Measurements from ENCODE around the gene FXR2. TPM values are rescaled to one million over a fixed set of nuclear protein-coding genes. Genes with fewer than 3 reads are reported as not detected.
A peak's percentile ranks its signal among the peaks of the same experiment; 100 is the strongest.

FXR2 gene
- total RNA-seq, 1 donor = 7.7 TPM

DNA sequence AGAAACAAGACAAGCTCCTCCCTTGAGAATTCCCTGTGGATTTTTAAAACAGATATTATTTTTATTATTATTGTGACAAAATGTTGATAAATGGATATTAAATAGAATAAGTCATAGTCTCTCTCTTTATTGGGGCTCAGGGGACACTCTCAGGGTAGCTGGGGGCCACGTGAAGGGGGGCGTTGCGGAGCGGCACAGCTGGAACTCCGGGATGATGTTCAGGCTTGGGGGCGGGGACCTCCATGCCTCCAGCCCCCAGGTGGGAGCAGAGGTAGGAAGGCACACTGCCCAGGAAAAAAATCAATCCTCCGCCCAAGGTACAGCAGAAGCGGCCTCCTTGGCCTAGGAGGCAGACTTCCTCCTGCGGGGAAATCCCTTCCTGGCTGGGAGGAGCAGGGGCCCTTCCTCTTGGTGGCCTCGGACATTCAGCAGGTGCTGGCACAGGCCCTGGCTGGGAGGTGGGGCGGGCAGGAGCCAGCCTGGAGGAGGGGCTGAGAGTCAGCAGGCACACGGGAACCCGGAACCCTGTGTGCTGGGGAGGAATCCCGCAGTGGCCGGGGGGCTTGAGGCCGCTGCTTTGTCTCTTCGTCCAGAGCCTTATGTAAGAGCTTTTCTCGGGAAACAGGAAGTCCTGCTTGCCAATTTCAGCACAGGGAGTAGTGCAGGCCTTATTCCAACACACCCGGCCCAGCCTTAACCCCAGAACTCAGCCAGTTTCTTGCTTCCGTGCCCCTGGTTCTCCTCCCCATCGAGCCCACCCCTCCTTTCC lies 56.7 kb downstream of the FXR2 start:
- H3K27me3 ChIP-seq (ENCODE audit: insufficient read depth, low read length) = no peaks in the 10 kb centered on the region
- no peaks in the 10 kb centered on the region for H3K9me3 ChIP-seq (ENCODE audit: low read depth, low read length)
- peaks cover 84% of the 10 kb centered on the region for H3K4me1 ChIP-seq (ENCODE audit: insufficient read depth, low read length)
- peak overlapping the region; percentile 59 for H3K4me3 ChIP-seq (ENCODE audit: low read length)

DNA sequence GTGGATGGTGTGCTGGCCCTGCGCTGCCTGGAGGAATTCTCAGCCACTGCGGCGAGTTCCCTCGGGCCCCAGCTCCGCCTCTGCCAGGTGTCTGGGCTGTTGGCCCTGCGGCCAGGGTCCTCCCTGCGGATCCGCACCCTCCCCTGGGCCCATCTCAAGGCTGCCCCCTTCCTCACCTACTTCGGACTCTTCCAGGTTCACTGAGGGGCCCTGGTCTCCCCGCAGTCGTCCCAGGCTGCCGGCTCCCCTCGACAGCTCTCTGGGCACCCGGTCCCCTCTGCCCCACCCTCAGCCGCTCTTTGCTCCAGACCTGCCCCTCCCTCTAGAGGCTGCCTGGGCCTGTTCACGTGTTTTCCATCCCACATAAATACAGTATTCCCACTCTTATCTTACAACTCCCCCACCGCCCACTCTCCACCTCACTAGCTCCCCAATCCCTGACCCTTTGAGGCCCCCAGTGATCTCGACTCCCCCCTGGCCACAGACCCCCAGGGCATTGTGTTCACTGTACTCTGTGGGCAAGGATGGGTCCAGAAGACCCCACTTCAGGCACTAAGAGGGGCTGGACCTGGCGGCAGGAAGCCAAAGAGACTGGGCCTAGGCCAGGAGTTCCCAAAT lies 57.4 kb downstream of the FXR2 start:
- H3K4me3 ChIP-seq (ENCODE audit: low read length) = no peak overlapping the region
- H3K27me3 ChIP-seq (ENCODE audit: insufficient read depth, low read length) = no peaks in the 10 kb centered on the region
- H3K4me1 ChIP-seq (ENCODE audit: insufficient read depth, low read length) = peaks cover 83% of the 10 kb centered on the region
- H3K9me3 ChIP-seq (ENCODE audit: low read depth, low read length) = no peaks in the 10 kb centered on the region

DNA sequence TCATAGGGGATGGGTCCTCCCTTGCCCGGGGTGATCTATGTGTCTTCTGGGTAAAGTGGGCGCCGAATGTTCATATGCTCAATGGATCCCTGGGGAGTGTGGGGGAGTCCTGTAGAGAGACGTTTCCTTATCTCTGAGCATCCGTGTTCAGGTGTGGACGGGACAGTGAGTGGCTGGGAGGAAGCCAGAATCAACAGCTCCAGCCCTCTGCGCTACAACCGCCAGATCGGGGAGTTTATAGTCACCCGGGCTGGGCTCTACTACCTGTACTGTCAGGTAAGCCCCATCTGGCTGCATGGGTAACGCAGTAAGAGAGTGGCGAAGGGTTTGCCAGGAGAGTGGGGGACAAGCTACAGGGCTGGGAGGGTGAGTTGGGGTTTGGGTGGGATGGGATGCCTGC lies 58.1 kb downstream of the FXR2 start:
- Histone ChIP-seq H3K27me3 (ENCODE audit: insufficient read depth, low read length) (no peaks in the 10 kb centered on the region), H3K4me3 (ENCODE audit: low read length) (no peak overlapping the region), H3K9me3 (ENCODE audit: low read depth, low read length) (no peaks in the 10 kb centered on the region), H3K4me1 (ENCODE audit: insufficient read depth, low read length) (peaks cover 87% of the 10 kb centered on the region)

DNA sequence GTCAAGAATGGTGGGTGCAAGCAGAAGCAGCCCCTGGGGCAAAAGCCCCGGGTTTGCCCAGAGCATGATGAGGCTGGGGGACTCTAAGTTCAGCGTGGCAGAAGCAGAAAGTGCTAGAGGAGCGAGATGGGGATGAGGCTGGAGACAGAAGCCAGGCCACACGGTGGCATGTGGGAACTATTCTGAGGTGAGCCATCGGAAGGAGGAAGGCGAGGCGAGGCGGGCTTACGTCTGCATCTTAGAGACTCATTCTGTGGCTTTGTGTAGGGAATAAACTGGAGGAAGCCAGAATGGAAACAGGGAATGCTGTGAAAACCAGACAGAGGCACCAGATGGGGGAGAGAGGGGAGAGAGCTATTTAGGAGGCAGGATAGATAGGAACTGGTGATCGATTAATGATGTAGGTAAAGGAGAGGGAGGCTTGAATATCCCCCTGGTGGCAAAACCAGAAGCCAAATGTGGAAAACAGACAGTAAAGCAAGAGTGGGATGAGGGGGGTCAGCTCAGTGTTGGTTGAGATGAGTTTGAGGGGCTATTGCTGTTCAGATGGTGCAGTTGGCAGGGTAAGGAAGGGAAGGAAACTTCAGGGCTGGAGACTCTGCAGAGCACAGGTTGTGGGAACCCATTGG lies 59.3 kb downstream of the FXR2 start:
- H3K27me3 ChIP-seq (ENCODE audit: insufficient read depth, low read length) = no peaks in the 10 kb centered on the region
- H3K4me1 ChIP-seq (ENCODE audit: insufficient read depth, low read length) = peaks cover 88% of the 10 kb centered on the region
- H3K9me3 ChIP-seq (ENCODE audit: low read depth, low read length) = no peaks in the 10 kb centered on the region
- no peak overlapping the region for H3K4me3 ChIP-seq (ENCODE audit: low read length)

DNA sequence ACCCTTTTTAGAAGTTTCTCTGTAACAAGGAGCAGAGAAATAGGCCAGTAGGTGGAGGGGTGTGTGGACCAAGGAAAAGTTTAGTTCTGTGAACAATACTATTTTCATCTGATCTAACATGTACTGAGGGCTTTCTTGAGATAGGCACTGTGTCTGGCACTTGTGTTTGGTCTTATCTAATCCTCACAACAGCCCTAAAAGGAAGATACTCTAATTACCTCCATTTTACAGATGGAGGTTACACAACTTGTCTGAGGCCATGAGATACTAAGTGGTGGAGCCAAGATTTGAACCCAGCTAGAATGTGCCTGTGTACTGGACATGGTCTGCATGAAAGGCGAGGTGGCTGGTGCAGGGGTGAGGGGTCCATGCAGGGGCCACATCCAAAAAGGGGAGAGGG lies 61.3 kb downstream of the FXR2 start:
- Histone ChIP-seq H3K4me1 (ENCODE audit: insufficient read depth, low read length) (peaks cover 87% of the 10 kb centered on the region), H3K27me3 (ENCODE audit: insufficient read depth, low read length) (no peaks in the 10 kb centered on the region), H3K4me3 (ENCODE audit: low read length) (no peak overlapping the region), H3K9me3 (ENCODE audit: low read depth, low read length) (no peaks in the 10 kb centered on the region)

DNA sequence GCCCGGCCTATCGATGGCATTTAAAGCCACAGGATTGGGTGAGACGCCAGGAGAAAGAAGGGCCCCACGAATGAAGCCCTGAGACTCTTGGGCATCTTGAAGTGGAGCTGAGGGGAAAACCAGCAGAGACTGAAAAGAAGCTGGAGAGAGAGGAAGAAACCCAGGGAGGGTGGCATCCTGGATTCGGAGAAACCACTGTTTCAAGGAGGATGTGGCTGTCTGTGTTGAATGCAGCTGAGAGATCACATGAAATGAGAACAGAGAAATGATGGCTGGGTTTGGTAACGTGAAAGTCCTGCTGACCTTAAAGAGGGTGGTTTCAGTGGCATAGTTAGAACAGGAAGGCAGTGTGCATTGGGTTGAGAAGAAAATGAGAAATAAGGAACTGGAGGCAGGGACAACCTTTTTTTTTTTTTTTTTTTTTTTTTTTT lies 62.1 kb downstream of the FXR2 start:
- H3K27me3 ChIP-seq (ENCODE audit: insufficient read depth, low read length) = no peaks in the 10 kb centered on the region
- H3K4me3 ChIP-seq (ENCODE audit: low read length) = no peak overlapping the region
- no peaks in the 10 kb centered on the region for H3K9me3 ChIP-seq (ENCODE audit: low read depth, low read length)
- H3K4me1 ChIP-seq (ENCODE audit: insufficient read depth, low read length) = peaks cover 85% of the 10 kb centered on the region

DNA sequence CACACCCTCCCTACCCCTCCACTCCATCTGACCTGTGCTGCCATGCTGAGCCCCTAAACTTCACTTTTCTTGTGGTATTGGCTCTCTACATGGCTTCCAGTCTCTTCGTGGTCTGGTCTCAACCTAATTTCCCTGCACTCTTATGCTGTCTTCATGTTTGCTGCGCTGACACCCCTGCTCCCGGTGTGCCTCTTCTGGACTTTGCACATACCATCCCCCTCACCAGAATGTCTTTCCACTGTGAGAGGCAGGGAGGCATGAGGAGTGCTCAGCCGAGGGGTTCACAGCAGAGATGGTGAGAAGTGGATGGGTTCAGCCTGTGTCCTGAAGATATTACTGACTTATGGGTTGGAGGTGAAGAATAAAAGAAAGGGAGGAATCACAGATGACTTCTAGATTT lies 63.3 kb downstream of the FXR2 start:
- no peaks in the 10 kb centered on the region for H3K9me3 ChIP-seq (ENCODE audit: low read depth, low read length)
- no peaks in the 10 kb centered on the region for H3K27me3 ChIP-seq (ENCODE audit: insufficient read depth, low read length)
- H3K4me3 ChIP-seq (ENCODE audit: low read length) = no peak overlapping the region
- H3K4me1 ChIP-seq (ENCODE audit: insufficient read depth, low read length) = peaks cover 75% of the 10 kb centered on the region

DNA sequence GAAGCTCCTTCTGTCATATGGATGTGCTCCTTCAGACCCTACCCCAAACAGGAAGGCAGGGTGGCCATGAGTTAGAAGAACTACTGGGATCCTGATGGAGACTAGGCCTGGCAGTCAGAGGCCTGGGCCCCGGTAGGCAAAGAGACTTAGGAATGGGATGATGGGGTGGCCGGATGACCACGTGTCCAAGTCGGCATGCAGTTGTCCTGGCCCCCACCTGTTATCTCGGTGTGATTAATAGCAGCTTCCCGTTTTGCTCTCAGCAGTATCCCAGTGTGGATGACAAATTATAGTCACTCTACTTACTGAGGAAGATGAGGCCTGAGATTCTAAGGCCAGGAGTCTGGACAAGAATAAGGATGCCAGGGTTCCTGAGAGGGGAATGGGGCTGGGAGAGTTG lies 64.4 kb downstream of the FXR2 start:
- peaks cover 71% of the 10 kb centered on the region for H3K4me1 ChIP-seq (ENCODE audit: insufficient read depth, low read length)
- no peaks in the 10 kb centered on the region for H3K27me3 ChIP-seq (ENCODE audit: insufficient read depth, low read length)
- no peaks in the 10 kb centered on the region for H3K9me3 ChIP-seq (ENCODE audit: low read depth, low read length)
- H3K4me3 ChIP-seq (ENCODE audit: low read length) = no peak overlapping the region

DNA sequence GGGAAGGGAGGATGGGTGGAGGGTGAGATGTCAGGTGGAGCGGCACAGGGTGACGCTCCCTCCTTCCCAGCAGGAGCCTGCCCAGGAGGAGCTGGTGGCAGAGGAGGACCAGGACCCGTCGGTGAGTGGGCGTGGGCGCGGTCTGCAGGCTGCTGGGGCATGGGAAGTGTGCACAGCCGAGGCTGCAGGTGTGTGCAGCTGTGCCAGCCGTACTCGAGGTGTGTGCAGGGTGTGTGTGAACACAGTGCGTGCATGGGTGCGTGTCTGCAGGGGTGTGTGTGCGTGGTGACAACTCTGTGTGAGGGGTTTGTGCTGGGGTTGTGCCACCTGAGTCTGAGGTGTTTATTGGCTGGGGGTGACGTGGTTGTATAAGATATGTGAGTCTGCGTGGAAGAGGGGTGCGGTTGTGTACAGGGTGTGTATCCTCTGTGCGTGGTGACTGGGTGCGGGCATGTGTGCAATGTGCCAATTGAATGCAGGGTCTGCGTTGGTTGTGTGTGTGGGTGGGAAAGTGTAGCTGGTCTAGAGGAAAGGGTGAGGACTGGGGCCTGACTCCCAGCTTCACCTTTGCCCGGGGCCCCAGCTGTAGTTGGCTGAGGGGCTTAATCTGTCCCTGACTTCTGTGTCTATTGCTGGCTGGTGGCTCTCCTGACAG lies 65.2 kb downstream of the FXR2 start:
- peaks cover 63% of the 10 kb centered on the region for H3K4me1 ChIP-seq (ENCODE audit: insufficient read depth, low read length)
- no peaks in the 10 kb centered on the region for H3K27me3 ChIP-seq (ENCODE audit: insufficient read depth, low read length)
- H3K4me3 ChIP-seq (ENCODE audit: low read length) = peak overlapping the region; percentile 52
- no peaks in the 10 kb centered on the region for H3K9me3 ChIP-seq (ENCODE audit: low read depth, low read length)

DNA sequence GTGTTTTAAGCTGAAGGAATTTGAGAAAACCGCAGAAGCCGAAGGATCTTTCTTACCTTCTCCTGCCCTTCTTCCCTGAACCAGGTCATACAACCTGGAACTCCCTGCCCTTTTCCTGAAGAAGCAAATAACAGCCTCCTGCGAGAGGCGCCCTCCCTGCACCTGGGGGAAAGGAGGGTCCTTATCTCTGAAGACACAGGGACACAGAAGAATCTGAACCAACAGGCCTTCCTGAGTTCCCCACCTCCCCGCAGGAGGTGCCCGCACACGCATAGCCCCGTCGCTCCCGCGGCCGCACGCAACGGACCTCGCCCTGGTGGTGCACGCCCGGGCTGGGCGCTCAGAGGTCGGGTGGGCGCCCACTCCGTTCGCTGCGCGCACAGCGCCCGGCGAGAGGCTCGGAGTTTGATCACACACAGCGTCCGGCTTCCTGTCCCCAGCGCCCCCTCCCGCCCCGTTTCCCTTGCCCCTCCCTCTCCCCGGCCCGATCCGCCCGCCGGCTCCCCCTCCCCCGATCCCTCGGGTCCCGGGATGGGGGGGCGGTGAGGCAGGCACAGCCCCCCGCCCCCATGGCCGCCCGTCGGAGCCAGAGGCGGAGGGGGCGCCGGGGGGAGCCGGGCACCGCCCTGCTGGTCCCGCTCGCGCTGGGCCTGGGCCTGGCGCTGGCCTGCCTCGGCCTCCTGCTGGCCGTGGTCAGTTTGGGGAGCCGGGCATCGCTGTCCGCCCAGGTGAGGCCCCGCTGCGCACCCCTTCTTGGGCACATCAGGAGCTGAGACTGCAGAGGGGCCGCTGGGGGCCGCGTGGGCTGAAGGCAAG lies 65.9 kb downstream of the FXR2 start, which contains the start of gene TNFSF12:
Gene TNFSF12 (plus strand): TSS at position 474 of the 816 bp plus-strand sequence. CDS start 96 bp downstream, at position 570.
- Histone ChIP-seq H3K4me3 (ENCODE audit: low read length) (peak within 1 kb of the TSS; percentile 52), H3K27me3 (ENCODE audit: insufficient read depth, low read length) (no peaks in the 10 kb centered on the region), H3K4me1 (ENCODE audit: insufficient read depth, low read length) (peaks cover 56% of the 10 kb centered on the region), H3K9me3 (ENCODE audit: low read depth, low read length) (no peaks in the 10 kb centered on the region)

DNA sequence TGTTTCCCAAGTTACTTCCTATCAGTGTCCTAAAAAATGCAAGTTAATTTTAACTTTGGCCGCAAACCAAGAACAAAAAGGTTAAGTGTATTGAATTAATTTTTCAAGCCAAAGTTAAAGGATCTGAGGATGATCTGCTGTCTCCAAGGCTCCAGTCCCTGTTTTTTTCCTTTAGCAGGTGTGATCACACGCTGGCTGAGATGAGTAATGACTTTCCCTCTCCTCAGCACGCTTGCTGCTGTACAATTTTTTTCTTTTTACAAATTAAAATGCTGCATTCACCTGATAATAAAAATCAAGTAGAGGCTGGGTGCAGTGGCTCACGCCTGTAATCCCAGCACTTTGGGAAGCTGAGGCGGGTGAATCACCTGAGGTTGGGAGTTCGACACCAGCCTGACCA lies 69.8 kb downstream of the FXR2 start:
- H3K9me3 ChIP-seq (ENCODE audit: low read depth, low read length) = no peaks in the 10 kb centered on the region
- peaks cover 18% of the 10 kb centered on the region for H3K4me1 ChIP-seq (ENCODE audit: insufficient read depth, low read length)
- H3K4me3 ChIP-seq (ENCODE audit: low read length) = no peak overlapping the region
- no peaks in the 10 kb centered on the region for H3K27me3 ChIP-seq (ENCODE audit: insufficient read depth, low read length)

Other genes starting within 250 kb of the FXR2 start
- gene TNK1, start 233.8 kb downstream of the FXR2 start, total RNA-seq = 5.5 TPM
- 21.6 TPM for gene PLSCR3, start 220.4 kb downstream of the FXR2 start, total RNA-seq
- 41.1 TPM for gene TMEM256, start 210.8 kb downstream of the FXR2 start, total RNA-seq
- gene NLGN2, start 207.1 kb downstream of the FXR2 start, total RNA-seq = 0.73 TPM
- gene SPEM1, start 194.6 kb downstream of the FXR2 start, total RNA-seq = not detected
- not detected for gene SPEM2, start 189.3 kb downstream of the FXR2 start, total RNA-seq
- gene SPEM3, start 186.0 kb downstream of the FXR2 start, total RNA-seq = under 0.01 TPM
- 4.6 TPM for gene TMEM102, start 179.5 kb downstream of the FXR2 start, total RNA-seq
- 0.21 TPM for gene FGF11, start 175.4 kb downstream of the FXR2 start, total RNA-seq
- gene CHRNB1, start 169.8 kb downstream of the FXR2 start, total RNA-seq = 3.3 TPM
- gene ZBTB4, start 135.3 kb downstream of the FXR2 start, total RNA-seq = 30.9 TPM
- not detected for gene SLC35G6, start 133.5 kb downstream of the FXR2 start, total RNA-seq
- gene POLR2A, start 130.5 kb downstream of the FXR2 start, total RNA-seq = 174 TPM
- gene TNFSF12, start 65.8 kb downstream of the FXR2 start, total RNA-seq = 14.4 TPM
- gene TNFSF13, start 56.1 kb downstream of the FXR2 start, total RNA-seq = 44.9 TPM
- 33.1 TPM for gene SENP3, start 53.0 kb downstream of the FXR2 start, total RNA-seq
- gene CD68, start 35.3 kb downstream of the FXR2 start, total RNA-seq = 147 TPM
- gene MPDU1, start 31.0 kb downstream of the FXR2 start, total RNA-seq = 48.0 TPM
- 0.52 TPM for gene SOX15, start 24.8 kb downstream of the FXR2 start, total RNA-seq
- 28.3 TPM for gene SAT2, start 12.9 kb upstream of the FXR2 start, total RNA-seq
- gene SHBG, start 15.2 kb upstream of the FXR2 start, total RNA-seq = not detected
- gene ATP1B2, start 36.0 kb upstream of the FXR2 start, total RNA-seq = not detected
- gene TP53, start 72.6 kb upstream of the FXR2 start, total RNA-seq = 9.9 TPM
- gene WRAP53, start 73.6 kb upstream of the FXR2 start, total RNA-seq = 3.6 TPM
- gene EFNB3, start 90.3 kb upstream of the FXR2 start, total RNA-seq = not detected
- under 0.01 TPM for gene DNAH2, start 102.8 kb upstream of the FXR2 start, total RNA-seq
- gene KDM6B, start 219.3 kb upstream of the FXR2 start, total RNA-seq = 88.1 TPM
- gene TMEM88, start 240.2 kb upstream of the FXR2 start, total RNA-seq = 8.5 TPM
- gene NAA38, start 242.7 kb upstream of the FXR2 start, total RNA-seq = 14.0 TPM
- 8.8 TPM for gene CYB5D1, start 243.1 kb upstream of the FXR2 start, total RNA-seq